DMS114 treated with DMSO at 0.1 percent for 48 hours (cell line): Measurements from ENCODE around the gene HIGD1B.

ENCODE experiments used
- DNase-seq: peaks from one replicate; lab custom pipeline; 2025; ENCODE audit not compliant: unreplicated experiment; lab: John Stamatoyannopoulos, UW

The HIGD1B gene

DNA sequence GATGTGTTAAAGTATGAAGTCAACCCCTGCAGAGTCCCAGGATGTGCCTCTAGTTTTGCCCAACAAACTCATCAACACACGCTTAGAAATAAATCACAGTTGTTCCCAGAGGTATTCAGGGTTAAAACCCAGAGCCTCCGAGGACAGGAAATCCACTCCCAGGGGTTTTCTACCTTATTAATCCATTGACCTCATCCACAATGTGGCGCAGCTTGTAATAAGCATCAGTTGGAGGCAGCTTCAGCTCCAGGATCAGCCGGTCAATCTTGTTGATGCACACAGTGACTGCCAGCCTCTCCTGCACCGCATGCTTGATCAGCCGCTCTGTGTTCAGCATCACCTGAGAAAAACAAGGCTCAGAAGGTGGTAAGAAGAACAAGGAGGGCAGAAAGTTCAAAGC is 28.1 kb downstream of the HIGD1B start:
- no peak for DNase-seq

GRCh38 chr17:44877121-44877520 is 29.4 kb downstream of the HIGD1B start:
- DNase-seq: no peak

- DNase-seq: peak; percentile 21
Measured at GRCh38 chr17:44878627-44879221, 31.0 kb downstream of the HIGD1B start.

DNA sequence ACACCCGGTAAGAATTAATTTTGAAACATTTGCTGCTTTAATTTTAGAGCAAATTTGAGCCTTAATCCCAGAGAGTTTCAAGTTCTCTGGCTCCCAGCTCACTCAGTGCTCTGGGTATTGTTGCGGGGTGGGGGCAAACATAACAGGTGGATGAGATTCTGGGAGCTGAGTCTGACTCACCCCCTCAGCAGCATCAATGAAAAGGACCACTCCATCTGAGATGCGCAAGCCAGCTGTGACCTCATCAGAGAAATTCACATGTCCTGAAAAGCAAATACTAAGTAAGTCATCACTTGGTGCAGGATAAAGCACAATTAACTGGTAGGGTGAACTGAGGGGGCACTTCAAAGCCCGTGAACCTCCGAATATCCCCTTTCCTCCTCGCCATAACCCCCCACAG is 31.7 kb downstream of the HIGD1B start:
- DNase-seq: no peak

DNA sequence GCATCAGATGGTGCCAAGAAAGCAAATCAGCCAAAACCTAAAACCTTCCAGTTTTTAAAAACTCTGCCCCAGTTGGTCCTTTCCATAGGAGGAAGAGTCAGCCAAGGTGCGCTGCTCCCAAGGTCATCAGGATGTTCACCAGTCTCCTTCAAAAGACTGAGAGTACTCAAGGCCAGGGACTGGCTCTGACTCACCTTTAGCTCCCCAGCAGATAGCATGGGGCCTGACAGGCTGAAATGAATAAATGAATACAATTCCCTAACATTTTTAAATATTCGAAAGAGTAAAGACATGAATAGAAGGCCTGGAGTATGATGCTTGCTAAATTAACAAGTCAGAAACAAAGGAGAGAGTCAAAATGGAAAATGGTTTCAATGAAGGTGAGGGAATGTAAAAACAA is 32.4 kb downstream of the HIGD1B start:
- DNase-seq: no peak

GRCh38 chr17:44881145-44881544 is 33.5 kb downstream of the HIGD1B start:
- no peak for DNase-seq

DNA sequence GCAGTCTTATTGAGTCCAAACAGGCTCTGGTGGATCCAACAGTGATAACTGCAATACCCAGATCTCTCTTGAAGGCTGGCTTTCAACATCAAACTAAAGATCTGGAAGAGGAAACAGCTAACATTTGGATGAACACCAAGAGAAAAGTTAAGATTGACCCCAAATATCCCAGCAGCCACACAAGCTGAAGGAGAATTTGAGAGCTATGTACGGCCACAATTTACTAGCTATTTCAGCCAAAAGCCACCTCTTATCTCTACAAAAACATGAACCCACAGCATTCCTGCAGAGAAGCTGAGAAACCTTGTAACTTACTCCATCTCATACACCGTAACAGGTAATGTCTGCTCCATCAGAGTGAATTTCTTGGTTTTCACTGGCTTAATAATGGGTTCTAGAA is 37.3 kb downstream of the HIGD1B start:
- no peak for DNase-seq

DNA sequence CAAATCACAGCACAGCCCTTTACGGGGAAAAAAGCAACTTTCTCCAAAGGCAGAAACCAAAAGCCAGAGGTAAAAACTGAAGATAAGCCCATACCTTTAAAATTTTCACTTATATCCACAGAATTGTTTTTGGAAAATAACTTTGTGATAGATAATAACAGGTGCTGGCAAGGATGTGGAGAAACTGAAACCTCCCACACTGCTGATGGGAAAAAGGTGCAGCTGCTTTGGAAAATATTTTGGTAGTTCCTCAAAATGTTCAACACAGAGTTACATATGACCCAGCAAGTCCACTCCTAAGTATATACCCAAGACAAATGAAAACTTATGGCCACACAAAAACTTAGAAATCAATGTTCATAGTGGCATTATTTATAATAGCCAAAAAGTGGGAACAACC is 39.3 kb downstream of the HIGD1B start:
- no peak for DNase-seq

- no peak for DNase-seq
Measured at GRCh38 chr17:44887971-44888954, 40.6 kb downstream of the HIGD1B start.

DNA sequence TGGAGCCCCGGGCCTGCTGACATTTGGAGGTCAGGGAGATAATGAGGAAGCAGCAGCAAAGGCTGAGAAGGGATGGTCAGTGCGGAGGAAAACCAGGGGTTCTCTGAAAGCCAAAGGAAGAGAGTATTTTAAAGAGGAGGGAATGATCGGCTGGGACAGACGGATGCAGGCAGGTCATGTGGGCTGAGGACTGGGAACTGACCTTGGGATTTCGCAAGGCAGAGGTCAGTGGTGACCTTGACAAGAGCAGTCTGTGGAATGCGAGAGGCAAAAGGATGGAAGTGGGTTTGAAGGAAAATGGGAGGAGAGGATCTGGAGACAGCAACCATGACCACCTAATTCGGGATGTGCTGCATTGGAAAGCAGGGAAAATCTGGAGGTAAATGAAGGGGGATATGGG is 41.3 kb downstream of the HIGD1B start:
- no peak for DNase-seq

DNA sequence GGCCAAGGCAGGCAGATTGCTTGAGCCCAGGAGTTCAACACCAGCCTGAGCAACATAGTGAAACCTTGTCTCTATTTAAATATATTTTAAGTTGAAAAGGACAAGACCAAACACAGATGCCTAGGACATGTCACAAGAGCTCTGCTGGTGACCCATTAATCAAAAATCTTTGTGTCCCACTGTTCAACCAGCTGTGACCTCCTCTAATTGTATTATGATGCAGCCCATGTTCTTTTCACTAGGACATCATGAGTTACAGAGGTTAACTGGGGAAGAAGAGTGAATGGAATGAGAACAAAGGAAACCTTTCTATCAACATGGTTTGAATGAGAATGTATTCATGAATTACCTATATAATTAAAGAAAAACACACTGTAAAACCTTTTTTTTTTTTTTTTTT is 44.6 kb downstream of the HIGD1B start:
- DNase-seq: no peak

DNA sequence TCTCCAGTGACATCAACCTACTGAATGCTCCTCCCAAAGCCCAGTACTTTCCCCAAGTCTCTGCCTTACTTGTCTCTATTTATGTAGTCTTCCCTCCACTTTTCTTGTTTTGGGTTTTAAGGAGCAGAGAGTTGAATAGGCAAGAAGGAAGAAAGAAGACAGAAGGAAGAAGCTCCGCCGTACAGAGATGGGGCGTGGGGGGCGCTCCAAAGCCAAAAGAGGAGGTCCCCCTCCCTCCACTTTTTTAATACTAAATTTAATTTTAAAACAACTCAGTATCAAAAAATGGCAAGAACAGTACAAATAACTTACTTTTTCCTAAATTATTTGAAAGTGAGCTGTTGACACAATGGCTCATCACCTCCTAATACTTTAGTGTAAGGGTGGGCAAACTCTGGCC is 47.0 kb downstream of the HIGD1B start:
- no peak for DNase-seq

GRCh38 chr17:44898768-44899073 is 51.0 kb downstream of the HIGD1B start:
- peak; percentile 34 for DNase-seq

DNA sequence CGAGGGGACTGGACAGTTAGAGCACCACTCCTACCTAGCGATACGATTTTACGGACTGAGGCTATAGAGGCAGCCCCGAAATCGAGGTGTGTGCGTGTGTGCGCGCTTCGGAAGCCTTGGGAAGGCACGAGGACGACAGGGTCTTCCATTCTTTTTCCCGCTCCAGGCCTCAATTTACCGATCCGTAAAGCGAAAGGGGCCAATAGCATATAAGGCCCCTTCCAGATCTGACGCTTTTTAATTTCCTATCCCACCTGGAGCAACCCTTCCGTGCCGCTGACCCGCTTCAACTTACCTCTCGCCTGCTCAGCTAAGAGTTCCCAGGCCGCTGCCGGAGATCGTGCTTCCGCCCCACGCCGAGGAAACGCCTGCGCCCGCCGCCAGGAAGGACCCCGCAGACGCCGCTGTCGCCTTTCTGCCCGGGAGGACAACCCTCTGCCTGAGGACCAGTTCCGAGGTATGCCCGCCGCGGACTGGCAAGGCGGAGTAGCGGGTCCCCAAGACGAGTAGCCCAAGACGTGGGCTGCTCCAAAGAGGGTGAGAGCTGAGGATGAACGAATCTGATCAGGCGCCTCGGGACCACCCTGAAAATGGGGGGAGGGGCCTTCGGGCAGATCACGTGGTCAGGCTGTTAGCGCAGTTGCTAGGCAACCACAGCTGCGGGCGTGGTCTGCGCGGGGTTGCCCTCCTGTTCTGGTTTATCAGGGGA is 51.5 kb downstream of the HIGD1B start, which contains the start of gene EFTUD2:
Gene EFTUD2 (minus strand): TSS at position 372 of the 709 bp plus-strand sequence. CDS start 4,924 bp downstream, outside the sequence.
- DNase-seq: peak; percentile 90
